Stimulated activated CD8-positive, alpha-beta memory T cell treated with anti-CD3 and anti-CD28 coated beads, Interleukin-15, amount 100 ng/mL, for 48 hours (primary cell): ENCODE results near the gene CHSY1.

Experiments used
- DNase-seq, 2 donors: peaks; one replicate each; pipeline ENCODE4 v3.0.0-alpha.2; 2020; ENCODE audit warnings: low read depth in 2 of 2

CHSY1 gene

GRCh38 chr15:101211897-101212296 lies 40.0 kb downstream of the CHSY1 start:
- DNase-seq: no peak

- DNase-seq: no peak
Measured at GRCh38 chr15:101210466-101210865, 41.4 kb downstream of the CHSY1 start.

- DNase-seq: no peak
Measured at GRCh38 chr15:101210058-101210457, 41.8 kb downstream of the CHSY1 start.

GRCh38 chr15:101209285-101209845 lies 42.5 kb downstream of the CHSY1 start:
- no peak for DNase-seq

GRCh38 chr15:101207867-101208288 lies 44.0 kb downstream of the CHSY1 start:
- DNase-seq: peak in 1 of 2 donors; percentile 18

GRCh38 chr15:101206176-101206591 lies 45.7 kb downstream of the CHSY1 start:
- DNase-seq: peak; percentile 79 to 86

GRCh38 chr15:101204739-101205535 lies 46.9 kb downstream of the CHSY1 start:
- DNase-seq: no peak

- no peak for DNase-seq
Measured at GRCh38 chr15:101203607-101204189, 48.1 kb downstream of the CHSY1 start.

- no peak for DNase-seq
Measured at GRCh38 chr15:101203029-101203573, 48.7 kb downstream of the CHSY1 start.

GRCh38 chr15:101201411-101202174 lies 50.3 kb downstream of the CHSY1 start:
- no peak for DNase-seq

GRCh38 chr15:101200181-101200580 lies 51.7 kb downstream of the CHSY1 start:
- DNase-seq: no peak

GRCh38 chr15:101198800-101199199 lies 53.0 kb downstream of the CHSY1 start:
- DNase-seq: no peak

- no peak for DNase-seq
Measured at GRCh38 chr15:101198031-101198575, 53.7 kb downstream of the CHSY1 start.

- no peak for DNase-seq
Measured at GRCh38 chr15:101194546-101195125, 57.2 kb downstream of the CHSY1 start.

- no peak for DNase-seq
Measured at GRCh38 chr15:101193806-101194545, 57.9 kb downstream of the CHSY1 start.

- DNase-seq: no peak
Measured at GRCh38 chr15:101193120-101193644, 58.7 kb downstream of the CHSY1 start.

- no peak for DNase-seq
Measured at GRCh38 chr15:101192081-101192480, 59.8 kb downstream of the CHSY1 start.

GRCh38 chr15:101191242-101191641 lies 60.6 kb downstream of the CHSY1 start:
- DNase-seq: no peak

GRCh38 chr15:101190092-101190595 lies 61.7 kb downstream of the CHSY1 start:
- no peak for DNase-seq
